Neutrophil (primary cell): ENCODE data around the gene MAP2K1.
A peak's percentile ranks its signal among the peaks of the same experiment; 100 is the strongest.
"Not testable (repeated sequence)": the region's sequence is repeated elsewhere in the genome, so short reads cannot be mapped to it uniquely, and the experiment has no call there.

Source experiments
- H3K27ac ChIP-seq: fragments of 200-600 bp; sonication (generic); 2 replicates; pipeline ENCODE4 v1.5.1; 2016; ENCODE audit warnings: mild to moderate bottlenecking, moderate library complexity
- H3K27me3 ChIP-seq: fragments of 200-600 bp; sonication (generic); 2 replicates; pipeline ENCODE4 v1.6.0; 2016; ENCODE audit warnings: mild to moderate bottlenecking
- H3K36me3 ChIP-seq: fragments of 200-600 bp; sonication (generic); 2 replicates; pipeline ENCODE4 v1.5.1; 2017
- H3K4me1 ChIP-seq, 2 experiments: fragments of 200-600 bp in 1 of 2; sonication (generic) in 1 of 2; 1 replicate in 1 of 2; 2 replicates in 1 of 2; pipeline versions ENCODE4 v1.5.1 to v1.6.1; 2013 to 2016; ENCODE audit warnings: low read depth in 1 of 2, low read length in 1 of 2, mild to moderate bottlenecking in 1 of 2, moderate library complexity in 1 of 2; ENCODE audit not compliant: control insufficient read depth in 1 of 2, insufficient read depth in 1 of 2
- H3K4me3 ChIP-seq, 2 experiments: fragments of 200-600 bp in 1 of 2; sonication (generic) in 1 of 2; 1 replicate in 1 of 2; 2 replicates in 1 of 2; pipeline ENCODE4 v1.5.1; 2013 to 2016; ENCODE audit warnings: low read depth in 1 of 2, low read length in 1 of 2, mild to moderate bottlenecking in 1 of 2, moderate library complexity in 1 of 2
- H3K9me3 ChIP-seq: fragments of 200-600 bp; sonication (generic); 2 replicates; pipeline ENCODE4 v1.5.1; 2016
- TF ChIP-seq, protein P1 (sequence below): fragments of 200-600 bp; sonication (generic); IDR thresholded peaks from 2 replicates; pipeline ENCODE4 v1.5.1; 2016; ENCODE audit warnings: antibody characterized with exemption

The MAP2K1 gene

DNA sequence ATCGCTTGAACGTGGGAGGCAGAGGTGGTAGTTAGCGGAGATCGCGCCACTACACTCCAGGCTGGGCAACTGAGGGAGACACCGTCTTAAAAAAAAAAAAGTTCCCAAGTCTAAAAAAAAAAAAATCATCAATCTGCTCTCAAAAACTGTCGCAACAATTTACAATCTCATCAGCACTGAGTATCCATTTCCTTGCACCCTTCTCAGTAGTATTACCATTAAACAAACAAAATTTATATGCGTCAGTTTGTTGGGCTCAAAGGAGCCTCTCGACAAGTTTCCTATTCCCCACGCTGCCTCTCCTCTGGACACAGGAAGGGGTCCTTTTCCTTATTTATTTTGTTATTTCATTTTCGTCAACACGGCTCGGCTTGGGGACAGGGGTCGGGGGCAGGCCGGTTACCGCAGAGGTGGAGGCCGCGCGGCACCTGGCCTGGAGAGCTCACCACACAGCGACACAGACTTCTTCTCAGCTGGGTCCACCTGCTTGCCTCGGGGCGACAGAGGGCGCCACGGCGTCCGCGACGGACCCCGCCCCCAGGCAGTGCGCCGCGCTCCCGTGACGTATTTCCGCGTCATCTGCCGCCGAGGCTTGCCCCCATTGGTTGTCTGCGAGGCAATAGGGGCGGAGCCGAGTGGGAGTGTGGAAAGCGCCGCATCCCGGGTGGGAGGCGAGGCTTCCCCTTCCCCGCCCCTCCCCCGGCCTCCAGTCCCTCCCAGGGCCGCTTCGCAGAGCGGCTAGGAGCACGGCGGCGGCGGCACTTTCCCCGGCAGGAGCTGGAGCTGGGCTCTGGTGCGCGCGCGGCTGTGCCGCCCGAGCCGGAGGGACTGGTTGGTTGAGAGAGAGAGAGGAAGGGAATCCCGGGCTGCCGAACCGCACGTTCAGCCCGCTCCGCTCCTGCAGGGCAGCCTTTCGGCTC, at the start of gene MAP2K1:
Gene MAP2K1 (plus strand): TSS at position 709 of the 920 bp plus-strand sequence. CDS start 436 bp downstream, outside the sequence.
- Histone ChIP-seq H3K36me3 (no peaks in the 10 kb centered on the region), H3K4me3 (peak within 1 kb of the TSS; percentile 84 to 88), H3K27ac (peak within 1 kb of the TSS; percentile 95), H3K9me3 (no peaks in the 10 kb centered on the region), H3K27me3 (no peaks in the 10 kb centered on the region), H3K4me1 (peaks cover 49 to 51% of the 10 kb centered on the region in 2 experiments)
- TF ChIP-seq, protein P1, sequence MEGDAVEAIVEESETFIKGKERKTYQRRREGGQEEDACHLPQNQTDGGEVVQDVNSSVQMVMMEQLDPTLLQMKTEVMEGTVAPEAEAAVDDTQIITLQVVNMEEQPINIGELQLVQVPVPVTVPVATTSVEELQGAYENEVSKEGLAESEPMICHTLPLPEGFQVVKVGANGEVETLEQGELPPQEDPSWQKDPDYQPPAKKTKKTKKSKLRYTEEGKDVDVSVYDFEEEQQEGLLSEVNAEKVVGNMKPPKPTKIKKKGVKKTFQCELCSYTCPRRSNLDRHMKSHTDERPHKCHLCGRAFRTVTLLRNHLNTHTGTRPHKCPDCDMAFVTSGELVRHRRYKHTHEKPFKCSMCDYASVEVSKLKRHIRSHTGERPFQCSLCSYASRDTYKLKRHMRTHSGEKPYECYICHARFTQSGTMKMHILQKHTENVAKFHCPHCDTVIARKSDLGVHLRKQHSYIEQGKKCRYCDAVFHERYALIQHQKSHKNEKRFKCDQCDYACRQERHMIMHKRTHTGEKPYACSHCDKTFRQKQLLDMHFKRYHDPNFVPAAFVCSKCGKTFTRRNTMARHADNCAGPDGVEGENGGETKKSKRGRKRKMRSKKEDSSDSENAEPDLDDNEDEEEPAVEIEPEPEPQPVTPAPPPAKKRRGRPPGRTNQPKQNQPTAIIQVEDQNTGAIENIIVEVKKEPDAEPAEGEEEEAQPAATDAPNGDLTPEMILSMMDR, result peak; percentile 90

DNA sequence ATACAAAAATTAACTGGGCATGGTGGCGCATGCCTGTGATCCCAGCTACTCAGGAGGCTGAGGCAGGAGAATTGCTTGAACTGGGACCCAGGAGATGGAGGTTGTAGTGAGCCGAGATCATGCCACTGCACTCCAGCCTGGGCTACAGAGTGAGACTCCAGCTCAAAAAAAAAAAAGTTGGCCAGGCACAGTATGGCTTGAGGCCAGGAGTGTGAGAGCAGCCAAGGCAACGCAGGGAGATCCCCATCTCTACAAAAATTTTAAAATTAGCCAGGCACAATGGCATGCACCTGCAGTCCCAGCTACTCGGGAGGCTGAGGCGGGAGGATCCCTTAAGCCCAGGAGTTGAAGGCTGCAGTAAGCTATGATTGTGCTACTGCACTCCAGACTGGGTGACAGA, 38.2 kb upstream of the MAP2K1 start:
- not testable (repeated sequence) for H3K9me3 ChIP-seq, H3K27ac ChIP-seq, H3K4me1 ChIP-seq, H3K36me3 ChIP-seq, H3K27me3 ChIP-seq, H3K4me3 ChIP-seq

DNA sequence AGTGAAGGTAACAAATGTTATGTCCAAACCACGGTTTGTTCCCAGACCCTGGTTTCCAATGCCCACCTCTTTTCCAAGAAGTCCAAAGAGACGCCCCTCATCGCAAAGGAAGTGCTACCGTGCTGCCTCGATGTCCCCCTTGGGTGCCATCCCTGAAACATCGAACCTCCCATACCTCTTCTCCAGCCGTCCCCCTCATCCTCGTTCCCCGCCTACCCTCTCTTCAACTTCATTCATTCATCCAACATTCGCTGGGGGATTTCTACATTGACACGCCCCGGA, 30.7 kb upstream of the MAP2K1 start:
- Histone ChIP-seq H3K4me3 (peak overlapping the region; percentile 66 to 90), H3K36me3 (no peaks in the 10 kb centered on the region), H3K27ac (peak overlapping the region; percentile 69), H3K9me3 (no peaks in the 10 kb centered on the region), H3K4me1 (peaks cover 25 to 28% of the 10 kb centered on the region in 2 experiments), H3K27me3 (no peaks in the 10 kb centered on the region)
- TF ChIP-seq, protein P1, result no peak

DNA sequence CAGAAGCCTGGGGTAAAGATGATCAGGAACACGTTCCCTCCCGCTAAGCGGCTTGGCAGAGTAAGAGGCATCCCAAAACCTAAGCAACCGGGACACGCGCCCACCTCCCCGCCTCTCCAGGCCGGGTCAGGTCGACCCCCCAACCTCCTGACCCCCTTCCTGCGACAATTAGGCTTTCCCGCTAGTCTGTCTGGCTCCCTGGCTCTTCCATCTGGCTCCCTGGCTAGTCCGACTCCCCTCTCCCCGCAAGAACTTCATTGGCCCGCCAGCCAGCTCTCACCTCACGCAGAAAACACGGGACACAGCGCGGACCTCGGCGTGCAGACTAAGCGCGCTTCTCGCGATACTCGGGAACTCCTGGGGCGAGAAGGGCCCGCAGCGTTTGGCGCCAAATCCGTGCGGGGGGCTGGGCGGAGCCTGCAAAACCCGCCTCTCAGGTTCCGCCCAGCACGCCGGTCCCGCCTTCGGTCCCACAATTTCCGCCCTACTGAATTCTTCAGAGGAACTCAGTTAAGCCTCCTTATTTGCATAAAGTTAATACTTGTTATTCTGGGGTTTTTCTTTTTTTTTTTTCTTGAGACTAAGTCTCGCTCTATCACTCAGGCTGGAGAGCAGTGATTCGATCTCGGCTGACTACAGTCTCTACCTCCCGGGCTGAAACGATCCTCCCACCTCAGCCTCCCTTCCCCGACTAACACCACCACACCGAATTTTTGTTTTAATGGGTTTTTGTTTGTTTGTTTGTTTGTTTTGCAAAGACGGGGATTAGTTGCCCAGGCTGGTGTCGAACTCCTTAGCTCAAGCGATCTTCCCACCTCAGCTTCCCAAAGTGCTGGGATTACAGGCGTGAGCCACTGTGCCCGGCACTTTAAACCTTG, 30.1 kb upstream of the MAP2K1 start, which contains the start of gene TIPIN:
Gene TIPIN (minus strand): TSS at position 327 of the 878 bp plus-strand sequence. CDS start 3,738 bp downstream, outside the sequence.
- H3K4me3 ChIP-seq, result peak within 1 kb of the TSS; percentile 66 to 90
- TF ChIP-seq, protein P1, result no peak

DNA sequence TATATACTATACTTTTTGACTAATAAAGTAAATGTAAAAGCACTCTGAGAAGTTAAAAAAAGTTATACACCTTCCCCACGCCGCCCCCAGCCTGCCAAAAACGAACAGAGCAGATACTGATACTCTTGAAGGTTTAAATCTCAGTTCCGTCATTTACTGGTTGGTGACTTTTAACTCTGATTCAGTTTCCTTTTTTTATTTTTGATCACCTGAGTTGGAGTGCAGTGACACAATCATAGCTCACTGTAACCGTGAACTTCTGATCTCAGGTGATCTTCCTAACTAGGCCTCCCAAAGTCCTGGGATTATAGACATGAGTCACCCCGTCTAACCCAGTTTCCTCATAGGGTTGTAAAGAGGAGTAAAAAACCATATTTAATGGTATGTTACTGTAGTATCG, 27.0 kb upstream of the MAP2K1 start:
- no peaks in the 10 kb centered on the region for H3K36me3 ChIP-seq
- peaks cover 14 to 19% of the 10 kb centered on the region in 2 experiments for H3K4me1 ChIP-seq
- H3K27ac ChIP-seq, result no peak overlapping the region
- no peaks in the 10 kb centered on the region for H3K27me3 ChIP-seq
- H3K9me3 ChIP-seq, result no peaks in the 10 kb centered on the region
- H3K4me3 ChIP-seq, result no peak overlapping the region
- TF ChIP-seq, protein P1, result no peak

More for the DNA sequence above, 30.1 kb upstream of the MAP2K1 start, which contains the start of gene TIPIN:
- H3K9me3 ChIP-seq, result no peaks in the 10 kb centered on the region
- peak within 1 kb of the TSS; percentile 69 for H3K27ac ChIP-seq
- peaks cover 25 to 28% of the 10 kb centered on the region in 2 experiments for H3K4me1 ChIP-seq
- no peaks in the 10 kb centered on the region for H3K27me3 ChIP-seq
- H3K36me3 ChIP-seq, result no peaks in the 10 kb centered on the region

DNA sequence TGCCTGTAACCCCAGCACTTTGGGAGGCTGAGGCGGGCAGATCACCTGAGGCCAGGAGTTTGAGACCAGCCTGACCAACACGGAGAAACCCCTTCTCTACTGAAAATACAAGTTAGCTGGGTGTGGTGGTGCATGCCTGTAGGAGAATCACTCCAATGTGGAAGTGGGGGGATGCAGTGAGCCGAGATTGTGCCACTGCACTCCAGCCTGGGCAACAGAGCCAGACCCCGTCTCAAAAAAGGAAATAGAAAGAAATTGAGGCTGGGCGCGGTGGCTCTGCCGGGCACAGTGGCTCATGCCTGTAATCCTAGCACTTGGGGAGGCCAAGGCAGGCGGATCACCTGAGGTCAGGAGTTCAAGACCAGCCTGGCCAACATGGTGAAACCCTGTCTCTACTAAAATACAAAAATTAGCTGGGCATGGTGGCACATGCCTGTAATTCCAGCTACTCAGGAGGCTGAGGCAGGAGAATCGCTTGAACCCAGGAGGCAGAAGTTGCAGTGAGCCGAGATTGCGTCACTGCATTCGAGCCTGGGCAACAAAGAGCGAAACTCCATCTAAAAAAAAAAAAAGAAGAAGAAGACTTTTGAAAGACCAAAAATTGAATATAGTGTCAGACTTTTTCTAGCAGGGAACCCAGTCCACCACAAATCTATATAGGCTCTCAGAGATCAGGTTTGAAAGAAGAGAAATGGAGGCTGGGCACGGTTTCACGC, 24.8 kb upstream of the MAP2K1 start:
- not testable (repeated sequence) for H3K36me3 ChIP-seq, H3K4me1 ChIP-seq, H3K9me3 ChIP-seq, H3K27me3 ChIP-seq, H3K27ac ChIP-seq, H3K4me3 ChIP-seq
